RPMI7951 (cell line): ENCODE data around the gene DOCK1. TPM values are rescaled to one million over a fixed set of nuclear protein-coding genes. Genes with fewer than 3 reads are reported as not detected.

Source experiments
- DNase-seq: peaks from one replicate; pipeline ENCODE4 v3.0.0-alpha.2; 2012; ENCODE audit warnings: low read depth
- total RNA-seq: library from RNA; depleted of rRNA; stranded (reverse); fragments of >200 nt; shearing (Covaris generic); gene quantifications from 2 replicates; pipeline ENCODE4 v1.2.3, GENCODE V29; 2014

Gene DOCK1
- total RNA-seq, 1 experiment from 2014 or later = 15.7 TPM

DNA sequence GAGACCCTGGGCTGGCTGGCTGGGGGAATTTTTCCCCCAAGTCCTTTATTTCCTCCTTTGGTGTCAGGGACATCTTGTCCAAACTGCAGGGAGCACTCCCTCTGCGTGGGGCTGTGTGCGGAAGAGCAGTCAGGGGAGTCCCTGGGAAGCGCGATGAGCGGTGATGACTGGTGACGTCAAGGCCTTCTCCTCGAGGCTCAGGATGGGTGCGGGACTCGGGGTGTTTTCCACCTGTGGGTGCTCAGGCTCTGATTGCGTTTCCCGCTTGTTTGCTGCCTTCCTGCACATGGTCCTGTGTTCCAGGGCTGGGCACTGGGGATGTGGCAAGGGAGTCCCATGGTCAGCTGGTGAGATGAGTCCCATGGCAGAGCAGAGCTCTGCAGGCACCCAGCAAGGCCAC lies 101.2 kb downstream of the DOCK1 start:
- DNase-seq = no peak

GRCh38 chr10:127009366-127009765 lies 104.1 kb downstream of the DOCK1 start:
- DNase-seq = no peak

DNA sequence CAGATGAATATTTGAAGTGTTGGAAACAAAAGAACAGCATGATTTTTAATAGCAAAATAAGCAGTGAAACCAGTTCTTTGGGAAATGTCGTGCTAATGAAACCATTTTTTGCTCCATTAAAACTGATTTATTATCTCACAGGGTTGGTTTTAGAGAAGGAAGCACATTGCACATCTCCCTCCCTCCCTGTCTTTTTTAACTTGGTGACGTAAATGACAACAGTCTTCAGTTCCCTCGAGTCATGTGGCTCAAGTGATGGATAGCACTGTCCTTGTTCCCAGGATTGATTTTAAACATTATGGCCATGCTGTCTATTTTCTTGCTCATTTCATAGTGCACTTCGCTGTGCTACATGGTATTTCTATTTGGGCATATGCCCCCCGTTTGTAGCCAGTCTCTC lies 105.9 kb downstream of the DOCK1 start:
- DNase-seq = no peak

GRCh38 chr10:127012071-127012768 lies 107.0 kb downstream of the DOCK1 start:
- DNase-seq = no peak

DNA sequence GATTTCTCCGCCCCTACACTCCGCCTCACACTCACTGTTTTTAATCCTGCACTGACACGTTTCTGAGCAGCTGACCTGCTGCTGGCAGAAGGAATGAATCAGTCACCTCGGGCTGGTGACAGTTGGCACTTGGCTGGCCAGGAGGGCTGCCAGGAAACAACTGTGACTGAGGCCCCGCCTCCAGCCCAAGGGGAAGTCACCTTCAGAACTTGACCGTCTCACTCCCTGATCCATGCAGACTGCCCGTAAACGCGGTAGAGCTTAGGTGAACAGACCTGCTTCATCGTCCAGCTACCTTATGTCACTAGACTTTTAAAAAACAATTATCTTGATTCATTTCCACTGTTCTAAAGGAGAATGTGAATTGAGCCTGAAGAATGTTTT lies 107.5 kb downstream of the DOCK1 start:
- peak; percentile 15 for DNase-seq

DNA sequence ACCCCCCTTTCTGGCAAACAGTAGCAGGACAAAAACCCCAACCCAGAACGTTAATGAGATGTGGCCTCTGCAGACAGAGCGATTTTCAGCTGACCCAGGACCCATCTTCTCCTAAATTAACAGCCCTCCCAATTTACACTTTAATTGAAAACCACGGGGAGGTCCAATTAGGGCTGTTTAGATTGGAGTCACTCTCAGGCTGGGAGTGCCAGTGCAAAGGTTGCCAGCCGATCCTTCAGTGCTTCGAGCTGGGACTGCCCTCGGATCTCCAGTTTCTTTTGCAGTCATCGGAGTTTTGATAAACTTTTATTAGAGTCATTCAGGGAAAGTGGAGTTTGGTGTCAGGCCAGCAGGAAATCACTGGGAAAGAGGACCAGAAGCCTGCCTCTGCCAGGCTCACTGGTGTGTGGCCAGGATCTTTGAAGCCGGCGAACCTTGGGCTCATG lies 108.0 kb downstream of the DOCK1 start:
- no peak for DNase-seq

GRCh38 chr10:127013691-127014473 lies 108.7 kb downstream of the DOCK1 start:
- peak; percentile 3 for DNase-seq

DNA sequence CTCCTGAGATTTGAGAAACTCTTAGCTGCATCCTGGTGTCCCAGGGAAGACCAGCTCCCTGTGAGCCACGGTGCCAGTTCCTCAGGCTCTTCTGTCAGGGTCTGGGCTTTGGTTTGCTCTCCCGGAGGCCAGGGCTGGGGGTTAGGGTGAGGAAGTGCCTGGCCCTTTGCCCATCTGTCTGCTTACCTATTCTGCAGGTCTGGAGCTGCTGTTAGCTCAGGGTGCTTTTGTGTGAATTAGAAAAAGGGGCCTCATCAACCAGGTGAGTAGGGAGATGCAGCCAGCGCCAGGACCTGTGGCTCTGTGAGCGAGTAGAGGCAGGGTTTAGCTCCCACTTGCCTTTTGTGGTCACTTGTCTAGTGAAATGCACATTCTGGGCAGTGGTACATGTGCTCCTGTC lies 109.4 kb downstream of the DOCK1 start:
- no peak for DNase-seq

- no peak for DNase-seq
Observed at GRCh38 chr10:127015373-127015772, 110.1 kb downstream of the DOCK1 start.

- DNase-seq = no peak
Observed at GRCh38 chr10:127016331-127016730, 111.1 kb downstream of the DOCK1 start.

DNA sequence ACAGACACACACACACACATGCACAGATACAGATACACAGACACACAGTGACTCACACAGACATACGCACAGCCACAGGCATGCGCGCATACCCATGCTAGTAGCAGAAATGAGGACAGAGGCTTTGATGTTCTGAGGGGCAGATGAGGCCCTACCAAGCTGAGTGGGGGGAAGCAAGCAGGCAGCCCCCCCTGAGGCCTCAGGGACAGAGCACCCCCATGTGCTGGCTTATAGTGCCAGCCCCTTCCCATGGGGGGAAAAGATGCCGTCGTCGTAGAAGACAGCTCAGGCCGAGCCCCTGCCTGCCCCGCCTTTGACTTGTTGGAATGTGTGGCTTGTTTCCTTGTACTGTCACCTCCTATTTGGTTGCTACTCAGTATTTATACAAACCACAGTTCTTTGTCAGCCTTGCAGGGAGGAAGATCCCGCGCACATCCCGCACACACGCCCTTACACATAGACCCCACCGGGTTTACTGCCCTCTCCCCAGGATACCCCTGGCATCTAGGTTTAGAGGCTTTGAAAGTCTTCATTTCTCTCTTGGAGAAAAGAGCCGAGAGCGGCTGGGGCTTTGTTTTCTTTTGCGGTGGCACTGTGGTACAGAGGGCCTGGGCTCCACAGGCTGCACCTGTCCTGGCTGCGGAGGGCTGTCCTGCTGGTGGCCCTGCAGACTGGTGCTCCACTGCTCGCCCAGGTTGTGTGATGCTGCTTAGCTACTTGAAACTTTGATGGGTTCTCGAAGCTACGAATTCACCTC lies 112.5 kb downstream of the DOCK1 start:
- DNase-seq = no peak

DNA sequence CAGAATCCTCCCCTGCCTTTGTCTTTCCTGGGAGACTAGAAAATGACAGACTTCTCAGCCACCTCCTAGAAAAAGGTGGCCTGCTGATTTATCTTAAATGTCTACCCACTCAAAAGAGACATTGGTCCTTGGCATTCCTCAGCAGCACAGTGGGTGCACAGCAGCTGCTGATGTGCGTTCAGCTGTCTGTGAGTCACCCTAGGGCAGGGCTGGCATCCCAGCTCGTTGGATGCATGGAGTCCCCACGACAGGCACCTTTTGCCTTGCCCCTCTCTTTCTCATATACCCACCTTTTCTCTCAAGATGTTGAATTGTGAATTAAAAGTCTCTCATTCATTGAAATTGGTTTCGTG lies 113.0 kb downstream of the DOCK1 start:
- no peak for DNase-seq

DNA sequence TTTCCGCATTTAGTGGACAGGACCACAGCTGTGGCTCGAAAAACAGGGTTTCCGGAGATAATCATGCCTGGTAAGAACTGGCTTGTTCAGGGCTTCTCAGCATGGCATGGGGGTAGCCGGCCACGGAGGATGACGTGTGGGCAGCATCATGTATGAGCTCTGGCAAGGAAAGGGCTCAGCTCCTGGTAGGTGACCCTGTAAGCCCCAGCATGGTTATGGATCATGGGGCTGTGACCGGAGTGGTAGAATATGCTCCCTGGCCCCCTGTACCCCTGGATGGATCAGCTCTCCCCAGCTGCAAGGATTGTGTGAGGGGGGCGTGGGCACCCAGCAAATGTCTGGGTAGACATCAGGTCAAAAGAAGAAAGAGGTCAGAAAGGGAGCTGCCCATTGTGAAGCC lies 113.5 kb downstream of the DOCK1 start:
- no peak for DNase-seq

GRCh38 chr10:127020260-127020659 lies 115.0 kb downstream of the DOCK1 start:
- no peak for DNase-seq

- DNase-seq = no peak
Observed at GRCh38 chr10:127021801-127022200, 116.6 kb downstream of the DOCK1 start.

- no peak for DNase-seq
Observed at GRCh38 chr10:127024685-127025435, 119.6 kb downstream of the DOCK1 start.

GRCh38 chr10:127027786-127028185 lies 122.6 kb downstream of the DOCK1 start:
- DNase-seq = no peak

DNA sequence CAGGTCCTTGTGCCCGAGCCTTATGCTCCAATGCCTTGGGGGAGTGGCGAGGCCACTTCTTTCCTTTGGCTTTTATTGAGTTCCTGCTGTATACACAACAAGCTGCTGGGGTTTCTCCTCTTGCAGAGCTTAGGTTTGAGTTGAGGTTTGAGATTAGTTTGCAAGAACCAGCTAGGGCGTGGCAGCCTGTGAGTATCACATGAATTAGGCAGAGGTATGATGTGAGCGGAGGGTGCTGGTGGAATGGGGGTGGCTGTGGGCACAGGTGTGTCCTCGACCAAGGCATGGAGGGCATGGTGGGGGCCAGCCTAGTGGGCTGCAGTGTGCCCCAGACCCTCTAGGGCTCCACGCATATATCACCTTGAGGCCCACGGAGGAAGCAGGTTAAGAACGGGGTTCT lies 123.3 kb downstream of the DOCK1 start:
- DNase-seq = no peak

DNA sequence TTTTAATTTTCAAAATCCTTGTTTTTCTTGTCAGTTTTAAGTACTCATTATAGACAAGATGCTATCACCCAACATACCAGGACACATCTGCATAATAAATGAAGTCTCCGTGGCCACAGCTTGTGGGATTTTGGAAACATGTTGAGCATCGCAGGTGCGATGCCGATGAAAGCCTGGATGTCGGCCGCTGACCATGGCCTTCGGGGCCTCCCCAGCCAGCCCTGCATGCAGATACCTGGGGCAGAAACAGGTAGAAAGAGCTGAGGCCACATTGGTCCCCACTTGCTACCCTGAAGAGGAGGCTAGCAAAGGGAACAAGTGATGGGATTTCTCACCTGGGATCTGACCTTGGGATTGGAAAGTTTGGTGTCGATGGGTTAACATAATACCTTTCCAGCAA lies 123.8 kb downstream of the DOCK1 start:
- no peak for DNase-seq

DNA sequence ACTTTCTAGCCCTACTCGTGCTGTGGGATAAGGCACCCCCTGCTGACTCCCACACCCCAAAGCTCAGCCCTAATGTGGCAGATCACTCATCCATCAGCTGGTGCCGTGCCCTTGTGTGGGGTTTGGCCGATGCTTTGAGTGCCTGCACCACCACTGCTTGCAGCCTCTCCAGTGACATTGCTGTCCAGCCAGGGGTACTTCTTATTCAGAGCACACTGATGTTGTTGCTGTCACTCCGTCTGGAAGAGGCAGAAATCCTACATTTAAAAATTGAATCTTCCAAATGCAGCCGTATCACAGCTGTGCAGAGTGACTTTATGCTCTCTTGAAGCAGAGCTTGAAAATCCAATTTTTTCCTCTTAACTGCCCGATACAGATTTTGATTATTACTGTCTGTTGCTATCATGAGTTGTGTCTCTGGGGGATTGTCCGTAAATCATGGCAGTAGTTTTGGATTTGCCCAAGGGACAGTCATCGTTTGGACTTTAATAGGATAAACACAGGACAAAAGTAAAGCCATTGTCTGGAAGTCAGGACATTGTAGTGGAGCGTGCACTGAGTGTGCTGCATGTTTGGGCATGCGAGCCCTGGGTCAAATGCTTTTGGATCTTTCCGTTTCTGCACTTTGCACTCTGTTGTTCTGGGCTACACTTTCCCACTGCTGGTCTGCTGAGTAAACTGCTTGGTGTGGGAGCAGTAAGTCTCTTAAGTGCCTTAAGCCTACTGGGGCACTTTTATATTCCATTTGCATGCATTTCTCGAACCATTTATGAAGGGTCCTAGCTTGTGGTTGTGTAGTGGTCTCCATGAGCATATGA lies 128.2 kb downstream of the DOCK1 start:
- no peak for DNase-seq

DNA sequence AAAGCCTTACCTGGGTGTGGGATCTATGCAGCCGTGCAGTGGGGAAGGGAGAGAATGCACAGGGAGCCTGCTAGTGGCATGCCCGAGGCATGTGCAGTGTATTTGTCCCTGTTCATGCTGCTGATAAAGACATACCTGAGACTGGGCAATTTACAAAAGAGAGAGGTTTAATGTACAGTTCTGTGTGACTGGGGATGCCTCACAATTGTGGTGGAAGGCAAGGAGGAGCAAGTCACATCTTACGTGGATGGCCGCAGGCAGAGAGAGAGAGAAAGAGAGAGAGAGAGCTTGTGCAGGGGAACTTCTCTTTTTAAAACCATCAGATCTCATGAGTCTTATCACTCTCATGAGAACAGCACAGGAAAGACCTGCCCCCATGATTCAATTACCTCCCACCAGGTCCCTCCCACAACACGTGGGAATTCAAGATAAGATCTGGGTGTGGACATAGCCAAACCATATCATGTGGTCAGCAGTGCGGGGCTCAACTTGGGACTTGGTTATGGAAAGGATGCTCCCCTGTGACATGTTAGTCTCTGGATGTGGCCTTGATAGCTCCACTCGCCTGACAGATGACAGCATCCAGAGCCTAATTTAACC lies 128.9 kb downstream of the DOCK1 start:
- peak; percentile 1 for DNase-seq
